Activated B cell treated with CpG ODN at 0.5 μM for 24 hours (primary cell): ENCODE measurements around the gene ANO5. TPM values are rescaled to one million over a fixed set of nuclear protein-coding genes. Genes with fewer than 3 reads are reported as not detected.

Source experiments
- ATAC-seq: fragments of 200-7000 bp; cut with Tn5 transposase; one replicate; pipeline ENCODE4 v1.10.0; 2021; ENCODE audit warnings: low read depth, mild to moderate bottlenecking, moderate library complexity
- CTCF ChIA-PET: fragments of 350-600 bp; sonication (Branson Sonifier 250); formaldehyde crosslinking; loops from one replicate; lab custom pipeline; 2021; ENCODE audit warnings: antibody characterized with exemption; lab: Charles Lee
- POLR2A ChIA-PET: fragments of 350-600 bp; sonication (Branson Sonifier 250); formaldehyde crosslinking; loops from one replicate; lab custom pipeline; 2021; ENCODE audit warnings: antibody characterized with exemption; lab: Charles Lee
- DNase-seq: peaks from one replicate; pipeline ENCODE4 v3.0.0; 2022
- H3K27ac Mint-ChIP-seq: one replicate; pipeline ENCODE4 v1.8.0; 2020; ENCODE audit warnings: mixed read lengths
- H3K27me3 Mint-ChIP-seq: one replicate; pipeline ENCODE4 v1.8.0; 2021; ENCODE audit warnings: mixed read lengths
- H3K36me3 Mint-ChIP-seq: one replicate; pipeline ENCODE4 v1.8.0; 2021; ENCODE audit warnings: low read depth, mixed read lengths
- H3K4me1 Mint-ChIP-seq: one replicate; pipeline ENCODE4 v1.8.0; 2021; ENCODE audit warnings: mixed read lengths
- H3K4me3 Mint-ChIP-seq: one replicate; pipeline ENCODE4 v1.8.0; 2020; ENCODE audit warnings: mild to moderate bottlenecking, mixed read lengths
- H3K9me3 Mint-ChIP-seq: one replicate; pipeline ENCODE4 v1.8.0; 2020; ENCODE audit warnings: mixed read lengths
- intact Hi-C: fragments of 100-400 bp; cut with micrococcal nuclease; formaldehyde crosslinking; loops from one replicate; pipeline ENCODE4 v1.15.1; 2024
- total RNA-seq: library from RNA; stranded (reverse); gene quantifications from 2 replicates; pipeline ENCODE4 v1.2.3, GENCODE V29; 2022
- TF ChIP-seq, protein P1 (sequence below): fragments of 200-600 bp; IDR thresholded peaks from one replicate; pipeline ENCODE4 v1.8.0; 2022; ENCODE audit warnings: antibody characterized with exemption, mild to moderate bottlenecking

The ANO5 gene
- total RNA-seq, 1 donor from 2014 or later, result not detected

- Mint-ChIP-seq H3K4me1 (no peaks in the 10 kb centered on the region), H3K27ac (no peak overlapping the region), H3K9me3 (no peaks in the 10 kb centered on the region), H3K36me3 (no peaks in the 10 kb centered on the region), H3K27me3 (peaks cover 10% of the 10 kb centered on the region), H3K4me3 (no peak overlapping the region)
- ChIA-PET CTCF (no interaction called here), POLR2A (no interaction called here)
- no peak for DNase-seq
- intact Hi-C loops, result no loop called here
- TF ChIP-seq, protein P1, sequence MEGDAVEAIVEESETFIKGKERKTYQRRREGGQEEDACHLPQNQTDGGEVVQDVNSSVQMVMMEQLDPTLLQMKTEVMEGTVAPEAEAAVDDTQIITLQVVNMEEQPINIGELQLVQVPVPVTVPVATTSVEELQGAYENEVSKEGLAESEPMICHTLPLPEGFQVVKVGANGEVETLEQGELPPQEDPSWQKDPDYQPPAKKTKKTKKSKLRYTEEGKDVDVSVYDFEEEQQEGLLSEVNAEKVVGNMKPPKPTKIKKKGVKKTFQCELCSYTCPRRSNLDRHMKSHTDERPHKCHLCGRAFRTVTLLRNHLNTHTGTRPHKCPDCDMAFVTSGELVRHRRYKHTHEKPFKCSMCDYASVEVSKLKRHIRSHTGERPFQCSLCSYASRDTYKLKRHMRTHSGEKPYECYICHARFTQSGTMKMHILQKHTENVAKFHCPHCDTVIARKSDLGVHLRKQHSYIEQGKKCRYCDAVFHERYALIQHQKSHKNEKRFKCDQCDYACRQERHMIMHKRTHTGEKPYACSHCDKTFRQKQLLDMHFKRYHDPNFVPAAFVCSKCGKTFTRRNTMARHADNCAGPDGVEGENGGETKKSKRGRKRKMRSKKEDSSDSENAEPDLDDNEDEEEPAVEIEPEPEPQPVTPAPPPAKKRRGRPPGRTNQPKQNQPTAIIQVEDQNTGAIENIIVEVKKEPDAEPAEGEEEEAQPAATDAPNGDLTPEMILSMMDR, result no peak
- no peak for ATAC-seq
Measured at GRCh38 chr11:22199243-22199642, 6.4 kb downstream of the ANO5 start.

DNA sequence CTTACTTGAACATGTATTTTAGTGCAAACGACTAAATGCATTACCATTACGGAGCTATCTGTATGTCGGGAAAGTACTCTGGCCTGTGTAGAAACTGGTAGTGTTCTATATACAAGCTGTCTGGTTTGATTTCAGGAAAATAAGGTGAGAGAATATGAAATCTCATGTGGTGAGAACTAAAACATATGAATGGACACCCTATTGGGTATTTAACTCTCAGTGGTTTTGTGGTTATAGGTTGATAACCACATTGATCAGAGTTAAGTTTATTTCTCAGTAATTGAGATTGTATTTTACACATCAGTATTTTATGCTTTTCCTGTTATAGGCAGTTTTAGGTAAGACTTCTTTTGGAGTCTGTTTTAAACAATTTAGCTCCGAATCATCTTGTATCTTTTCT, 10.4 kb downstream of the ANO5 start:
- Mint-ChIP-seq H3K27me3 (peaks cover 3% of the 10 kb centered on the region), H3K4me3 (no peak overlapping the region), H3K27ac (no peak overlapping the region), H3K36me3 (no peaks in the 10 kb centered on the region), H3K4me1 (no peaks in the 10 kb centered on the region), H3K9me3 (no peaks in the 10 kb centered on the region)
- ATAC-seq, result no peak
- ChIA-PET CTCF (no interaction called here), POLR2A (no interaction called here)
- intact Hi-C loops, result no loop called here
- TF ChIP-seq, protein P1, result no peak
- DNase-seq, result no peak

GRCh38 chr11:22207162-22207561, 14.3 kb downstream of the ANO5 start:
- POLR2A ChIA-PET, result no interaction called here
- Mint-ChIP-seq H3K4me1 (no peaks in the 10 kb centered on the region), H3K36me3 (no peaks in the 10 kb centered on the region), H3K27ac (no peak overlapping the region), H3K9me3 (no peaks in the 10 kb centered on the region), H3K4me3 (no peak overlapping the region), H3K27me3 (no peaks in the 10 kb centered on the region)
- TF ChIP-seq, protein P1, result no peak
- CTCF ChIA-PET, result no interaction called here
- ATAC-seq (no peak), DNase-seq (no peak)
- intact Hi-C loops, result no loop called here

DNA sequence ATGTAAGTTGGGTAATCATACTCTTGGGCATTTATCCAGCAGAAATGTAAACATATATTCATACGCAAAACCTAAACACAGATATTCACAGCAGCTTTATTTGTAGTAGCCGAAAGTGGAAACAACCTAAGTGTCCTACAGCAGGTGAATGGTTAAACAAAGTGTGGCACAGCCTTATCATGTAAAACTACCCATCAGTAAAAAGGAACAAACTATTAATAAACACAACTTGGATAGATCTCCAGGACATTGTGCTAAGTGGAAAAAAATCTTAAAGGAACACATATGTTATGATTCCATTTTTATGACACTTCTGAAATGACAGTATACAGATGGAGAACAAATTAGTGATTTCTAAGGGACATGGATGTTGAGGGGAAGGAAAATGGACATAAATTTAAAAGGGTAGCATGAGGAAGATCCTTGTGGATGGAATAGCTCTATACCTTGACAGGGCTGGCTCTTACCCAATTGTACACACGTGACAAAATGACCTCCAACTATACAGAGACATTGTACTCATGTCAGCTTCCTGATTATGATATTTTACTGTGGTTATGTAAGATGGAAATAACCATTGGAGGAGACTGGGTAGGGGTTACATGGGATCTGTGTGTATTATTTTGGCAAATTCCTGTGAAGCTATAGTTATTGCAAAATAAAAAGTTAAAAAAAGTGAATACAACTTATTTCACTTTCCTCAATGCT, 15.4 kb downstream of the ANO5 start:
- intact Hi-C loops, result no loop called here
- TF ChIP-seq, protein P1, result no peak
- ATAC-seq (no peak), DNase-seq (no peak)
- CTCF ChIA-PET, result no interaction called here
- no peak overlapping the region for H3K4me3 Mint-ChIP-seq
- H3K27me3 Mint-ChIP-seq, result no peaks in the 10 kb centered on the region
- POLR2A ChIA-PET, result no interaction called here
- no peak overlapping the region for H3K27ac Mint-ChIP-seq
- H3K36me3 Mint-ChIP-seq, result no peaks in the 10 kb centered on the region
- no peaks in the 10 kb centered on the region for H3K9me3 Mint-ChIP-seq
- no peaks in the 10 kb centered on the region for H3K4me1 Mint-ChIP-seq

- Mint-ChIP-seq H3K9me3 (no peaks in the 10 kb centered on the region), H3K4me1 (no peaks in the 10 kb centered on the region), H3K36me3 (no peaks in the 10 kb centered on the region), H3K27me3 (no peaks in the 10 kb centered on the region), H3K27ac (no peak overlapping the region), H3K4me3 (no peak overlapping the region)
- intact Hi-C loops, result no loop called here
- ATAC-seq, result no peak
- ChIA-PET POLR2A (no interaction called here), CTCF (no interaction called here)
- no peak for DNase-seq
- TF ChIP-seq, protein P1, result no peak
Measured at GRCh38 chr11:22216940-22217339, 24.1 kb downstream of the ANO5 start.
